Choroid plexus epithelial cell (primary cell): ENCODE results near the gene FLNA.
"Not testable (repeated sequence)": the region's sequence is repeated elsewhere in the genome, so short reads cannot be mapped to it uniquely, and the experiment has no call there.

Source experiments
- DNase-seq: peaks from one replicate; pipeline ENCODE4 v3.0.0-alpha.2; 2010; ENCODE audit warnings: low read depth
- H3K4me3 ChIP-seq: 2 replicates; pipeline ENCODE4 v1.5.1; 2011; ENCODE audit warnings: low read depth, mild to moderate bottlenecking, control low read depth, low read length, moderate library complexity
- TF ChIP-seq, protein P1 (sequence below): conservative IDR thresholded peaks from 2 replicates; pipeline ENCODE4 v1.5.1; 2011; ENCODE audit warnings: low read depth, mild to moderate bottlenecking, control low read depth, inconsistent platforms, low read length, moderate library complexity

FLNA gene

DNA sequence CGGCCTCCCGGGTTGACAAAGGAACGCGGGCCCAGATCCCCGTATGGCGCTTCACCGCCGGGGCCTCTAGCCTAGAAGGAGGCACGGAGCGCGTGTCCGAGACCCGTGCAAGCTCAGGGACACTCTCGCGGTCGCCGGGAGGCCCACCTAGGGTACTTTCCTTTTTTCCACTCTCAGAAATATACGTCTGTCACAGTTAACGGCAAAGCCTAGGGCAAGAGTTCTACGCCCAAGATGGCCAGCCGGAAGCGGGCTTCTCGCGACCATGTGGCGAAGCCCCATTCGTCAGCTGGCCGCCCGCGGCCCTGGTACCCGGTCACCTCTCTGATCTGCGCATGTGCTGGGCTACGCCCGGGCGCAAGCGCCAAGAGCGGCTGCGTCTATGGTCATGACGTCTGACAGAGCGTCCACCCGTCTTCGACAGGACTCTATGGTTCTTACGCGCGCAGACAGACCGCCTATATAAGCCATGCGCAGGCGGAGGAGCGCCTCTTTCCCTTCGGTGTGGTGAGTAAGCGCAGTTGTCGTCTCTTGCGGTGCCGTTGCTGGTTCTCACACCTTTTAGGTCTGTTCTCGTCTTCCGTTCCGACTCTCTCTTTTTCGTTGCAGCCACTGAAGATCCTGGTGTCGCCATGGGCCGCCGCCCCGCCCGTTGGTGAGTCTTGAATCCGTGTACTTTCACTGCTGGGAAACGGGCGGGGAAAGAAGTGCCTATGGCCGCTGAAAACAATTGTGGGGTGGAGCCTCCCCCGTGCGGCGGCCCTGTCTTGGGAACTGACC is 23.6 kb upstream of the FLNA start, which contains the start of gene RPL10:
RPL10 (plus strand) TSS at position 490 of the 780 bp plus-strand sequence; CDS start at position 633, 143 bp downstream.
- peak; percentile 98 for DNase-seq
- TF ChIP-seq, protein P1, sequence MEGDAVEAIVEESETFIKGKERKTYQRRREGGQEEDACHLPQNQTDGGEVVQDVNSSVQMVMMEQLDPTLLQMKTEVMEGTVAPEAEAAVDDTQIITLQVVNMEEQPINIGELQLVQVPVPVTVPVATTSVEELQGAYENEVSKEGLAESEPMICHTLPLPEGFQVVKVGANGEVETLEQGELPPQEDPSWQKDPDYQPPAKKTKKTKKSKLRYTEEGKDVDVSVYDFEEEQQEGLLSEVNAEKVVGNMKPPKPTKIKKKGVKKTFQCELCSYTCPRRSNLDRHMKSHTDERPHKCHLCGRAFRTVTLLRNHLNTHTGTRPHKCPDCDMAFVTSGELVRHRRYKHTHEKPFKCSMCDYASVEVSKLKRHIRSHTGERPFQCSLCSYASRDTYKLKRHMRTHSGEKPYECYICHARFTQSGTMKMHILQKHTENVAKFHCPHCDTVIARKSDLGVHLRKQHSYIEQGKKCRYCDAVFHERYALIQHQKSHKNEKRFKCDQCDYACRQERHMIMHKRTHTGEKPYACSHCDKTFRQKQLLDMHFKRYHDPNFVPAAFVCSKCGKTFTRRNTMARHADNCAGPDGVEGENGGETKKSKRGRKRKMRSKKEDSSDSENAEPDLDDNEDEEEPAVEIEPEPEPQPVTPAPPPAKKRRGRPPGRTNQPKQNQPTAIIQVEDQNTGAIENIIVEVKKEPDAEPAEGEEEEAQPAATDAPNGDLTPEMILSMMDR: no peak
- peak within 1 kb of the TSS; percentile 79 for H3K4me3 ChIP-seq

- peak; percentile 53 for DNase-seq
- peak overlapping the region; percentile 79 for H3K4me3 ChIP-seq
- TF ChIP-seq, protein P1: no peak
Observed at GRCh38 chrX:154396973-154397887, 22.8 kb upstream of the FLNA start.

DNA sequence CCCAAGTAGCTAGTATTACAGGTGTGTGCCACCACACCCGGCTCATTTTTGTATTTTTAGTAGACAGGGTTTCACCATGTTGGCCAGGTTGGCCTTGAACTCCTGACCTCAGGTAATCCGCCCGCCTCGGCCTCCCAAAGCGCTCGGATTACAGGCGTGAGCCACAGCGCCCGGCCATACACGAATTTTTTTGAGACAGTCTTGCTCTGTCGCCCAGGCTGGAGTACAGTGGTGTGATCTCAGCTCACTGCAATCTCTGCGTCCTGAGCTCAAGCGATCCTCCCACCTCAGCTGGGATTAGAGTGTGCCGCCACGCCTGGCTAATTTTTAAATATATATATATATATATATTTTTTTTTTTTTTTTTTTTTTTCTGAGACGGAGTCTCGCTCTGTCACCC is 21.9 kb upstream of the FLNA start:
- DNase-seq, H3K4me3 ChIP-seq: not testable (repeated sequence)

DNA sequence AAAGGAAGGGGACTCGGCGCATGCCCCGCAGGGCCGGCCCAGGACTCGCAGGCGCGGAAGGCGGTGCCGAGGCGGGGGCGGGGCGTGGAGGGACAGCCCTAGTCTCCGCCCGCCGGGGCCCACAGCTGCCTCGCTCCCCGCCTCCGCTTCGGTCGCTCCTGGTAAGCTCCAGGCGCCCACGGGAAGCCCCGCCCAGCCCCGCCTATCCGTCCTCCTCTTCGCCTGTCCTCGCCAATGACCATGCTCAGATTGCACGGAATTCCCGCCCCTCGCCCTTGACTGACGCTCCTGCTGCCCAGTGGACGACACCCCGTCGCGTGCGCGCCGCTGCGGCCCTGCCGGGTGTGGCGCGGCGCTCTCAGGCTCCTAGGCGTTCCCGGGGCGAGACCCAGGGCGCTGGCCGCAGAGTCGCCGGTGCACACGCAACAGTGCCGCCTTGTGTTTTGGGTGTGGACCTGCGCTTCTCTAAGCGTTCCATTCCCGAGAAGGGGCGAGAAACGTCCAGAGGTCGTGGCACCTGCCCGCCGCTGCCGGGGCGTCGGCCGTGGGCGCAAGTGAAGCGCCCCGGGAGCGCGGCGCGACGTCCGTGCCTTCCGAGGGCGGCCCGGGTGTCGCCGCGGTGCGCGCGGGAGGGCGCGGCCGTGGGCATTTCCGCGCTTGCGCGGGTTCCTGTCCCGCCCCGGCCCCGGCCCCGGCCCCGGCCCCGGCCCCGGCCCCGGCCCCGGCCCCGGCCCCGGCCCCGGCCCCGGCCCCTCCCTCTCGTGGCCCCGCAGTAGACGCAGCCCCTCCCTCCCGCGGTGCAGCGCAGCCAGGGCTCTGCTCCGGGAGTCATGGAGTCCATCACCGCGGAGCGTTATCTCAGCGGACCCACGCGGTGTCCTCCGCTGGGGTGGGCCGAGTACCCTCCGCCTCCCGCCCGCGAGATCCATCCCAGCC is 15.6 kb upstream of the FLNA start:
- DNase-seq: not testable (repeated sequence)
- H3K4me3 ChIP-seq: peak overlapping the region; percentile 44

DNA sequence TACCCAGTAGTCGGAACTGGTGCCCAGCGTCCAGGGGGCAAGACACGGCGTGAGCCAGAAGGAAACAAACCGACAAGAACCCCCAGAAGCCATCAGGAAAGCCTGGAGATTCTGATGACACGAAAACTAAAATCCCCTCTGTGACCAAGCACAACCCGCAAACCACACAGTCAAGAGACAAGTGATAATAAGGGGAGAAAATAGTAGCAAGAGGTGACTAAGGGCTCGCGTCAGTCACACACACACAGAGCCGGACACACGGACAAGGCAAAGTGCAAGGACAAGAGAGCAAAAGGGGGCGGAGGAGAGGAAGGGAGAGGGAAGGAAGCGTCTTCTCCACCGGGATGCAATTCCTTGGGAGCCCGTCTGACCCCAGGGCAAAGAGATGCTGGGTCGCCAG is 14.2 kb upstream of the FLNA start:
- H3K4me3 ChIP-seq, DNase-seq: not testable (repeated sequence)

- not testable (repeated sequence) for DNase-seq, H3K4me3 ChIP-seq
Observed at GRCh38 chrX:154388094-154388493, 13.7 kb upstream of the FLNA start.

- H3K4me3 ChIP-seq: no peak overlapping the region
- DNase-seq: peak; percentile 36
- TF ChIP-seq, protein P1: peak; percentile 62
Observed at GRCh38 chrX:154384284-154384892, 10.0 kb upstream of the FLNA start.

DNA sequence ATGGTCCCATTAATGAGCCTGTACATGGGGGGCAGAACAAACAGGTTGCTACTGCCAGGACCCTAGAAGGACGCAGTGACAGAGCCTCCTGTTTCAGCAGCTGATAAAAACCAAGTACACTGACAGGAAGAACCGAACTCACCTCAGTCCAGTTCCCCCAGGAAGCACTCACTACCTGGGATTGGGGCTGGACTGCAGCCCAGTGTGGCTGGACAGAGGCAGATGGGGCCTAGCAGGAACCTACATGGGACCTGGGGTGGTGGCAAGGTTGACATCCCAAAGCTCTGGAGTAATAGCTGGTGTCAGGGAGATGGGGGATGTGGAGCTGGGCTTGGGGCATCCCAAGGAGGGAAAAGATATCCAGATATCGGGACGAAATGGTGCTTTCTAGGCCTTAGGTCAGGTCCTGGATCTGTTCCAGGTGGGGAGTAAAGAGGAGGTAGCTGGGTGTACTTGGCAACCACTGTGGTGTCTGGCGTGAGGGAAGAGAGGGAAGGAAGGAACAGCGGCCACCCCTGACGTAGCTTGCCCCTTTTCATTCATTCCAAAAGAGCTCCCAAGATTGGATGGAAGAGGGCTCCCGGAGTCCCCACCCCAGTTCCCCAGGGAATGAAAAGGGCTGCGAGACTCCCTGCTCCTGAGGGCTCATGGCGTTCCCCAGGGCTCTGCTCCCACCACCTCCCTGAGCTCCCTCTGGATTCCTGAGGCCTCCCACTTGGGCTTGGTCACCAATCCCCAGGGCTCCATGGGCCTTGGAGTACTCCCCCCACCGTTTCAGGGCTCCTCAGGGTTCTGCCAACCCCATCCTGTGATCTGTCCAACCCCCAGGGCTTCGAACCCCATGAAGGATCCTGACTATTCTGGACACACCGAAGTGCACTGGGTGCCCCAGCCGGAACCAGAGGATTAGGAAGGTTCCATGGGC is 9.2 kb upstream of the FLNA start:
- TF ChIP-seq, protein P1: no peak
- DNase-seq: no peak
- no peak overlapping the region for H3K4me3 ChIP-seq
